Measurements from ENCODE around the gene PPP1R14B.

DNA sequence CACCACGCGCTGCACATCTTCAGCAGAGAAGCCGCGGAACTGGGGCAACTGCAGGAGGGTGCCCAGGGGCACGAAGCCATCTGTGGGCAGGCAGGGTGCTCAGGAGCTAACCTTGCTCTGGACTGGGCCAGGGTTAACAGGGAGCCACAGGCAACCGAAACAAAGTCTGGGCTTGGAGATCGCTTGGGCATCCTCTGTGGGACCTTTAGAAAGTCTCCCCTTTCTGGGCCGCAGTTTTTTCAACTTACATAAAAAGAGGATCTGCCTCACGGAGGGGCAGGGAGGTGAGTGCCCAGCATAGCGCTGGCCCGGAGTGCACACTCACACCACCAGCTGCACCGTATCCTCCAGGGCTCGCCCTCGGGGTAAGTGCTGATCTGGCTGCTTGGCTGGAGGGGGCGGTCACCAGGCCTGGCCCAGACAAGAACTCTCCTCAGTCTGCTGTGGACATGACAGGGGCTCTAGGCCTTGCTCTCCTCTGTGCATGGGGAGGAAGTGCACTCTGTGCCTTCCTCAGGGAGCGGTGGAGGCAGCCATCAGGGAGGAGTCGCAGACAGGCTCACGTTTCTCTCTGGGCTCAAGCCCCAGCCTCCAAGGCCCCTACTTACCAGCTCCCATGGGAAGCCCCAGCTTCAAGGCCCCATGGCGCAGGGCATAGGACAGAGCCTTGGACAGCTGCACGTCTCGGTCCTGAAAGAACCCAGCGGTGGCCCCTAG is 21.7 kb downstream of the PPP1R14B start:
- TF ChIP-seq, protein P1, sequence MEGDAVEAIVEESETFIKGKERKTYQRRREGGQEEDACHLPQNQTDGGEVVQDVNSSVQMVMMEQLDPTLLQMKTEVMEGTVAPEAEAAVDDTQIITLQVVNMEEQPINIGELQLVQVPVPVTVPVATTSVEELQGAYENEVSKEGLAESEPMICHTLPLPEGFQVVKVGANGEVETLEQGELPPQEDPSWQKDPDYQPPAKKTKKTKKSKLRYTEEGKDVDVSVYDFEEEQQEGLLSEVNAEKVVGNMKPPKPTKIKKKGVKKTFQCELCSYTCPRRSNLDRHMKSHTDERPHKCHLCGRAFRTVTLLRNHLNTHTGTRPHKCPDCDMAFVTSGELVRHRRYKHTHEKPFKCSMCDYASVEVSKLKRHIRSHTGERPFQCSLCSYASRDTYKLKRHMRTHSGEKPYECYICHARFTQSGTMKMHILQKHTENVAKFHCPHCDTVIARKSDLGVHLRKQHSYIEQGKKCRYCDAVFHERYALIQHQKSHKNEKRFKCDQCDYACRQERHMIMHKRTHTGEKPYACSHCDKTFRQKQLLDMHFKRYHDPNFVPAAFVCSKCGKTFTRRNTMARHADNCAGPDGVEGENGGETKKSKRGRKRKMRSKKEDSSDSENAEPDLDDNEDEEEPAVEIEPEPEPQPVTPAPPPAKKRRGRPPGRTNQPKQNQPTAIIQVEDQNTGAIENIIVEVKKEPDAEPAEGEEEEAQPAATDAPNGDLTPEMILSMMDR (IDR thresholded peaks at IDR 0.05), result no peak
- TF ChIP-seq POLR2A (IDR thresholded peaks at IDR 0.05), result no peak

Measured in lower leg skin (tissue), 3 donors.